HG03442 (cell line): ENCODE data around the gene SH2B2.
A peak's percentile ranks its signal among the peaks of the same experiment; 100 is the strongest.
"Not testable (repeated sequence)": the region's sequence is repeated elsewhere in the genome, so short reads cannot be mapped to it uniquely, and the experiment has no call there.

Experiments
- ATAC-seq: cut with Tn5 transposase; IDR thresholded peaks from one replicate; pipeline ENCODE4 v1.9.1; 2021; ENCODE audit warnings: mild to moderate bottlenecking, moderate library complexity; ENCODE audit not compliant: unreplicated experiment

The SH2B2 gene

DNA sequence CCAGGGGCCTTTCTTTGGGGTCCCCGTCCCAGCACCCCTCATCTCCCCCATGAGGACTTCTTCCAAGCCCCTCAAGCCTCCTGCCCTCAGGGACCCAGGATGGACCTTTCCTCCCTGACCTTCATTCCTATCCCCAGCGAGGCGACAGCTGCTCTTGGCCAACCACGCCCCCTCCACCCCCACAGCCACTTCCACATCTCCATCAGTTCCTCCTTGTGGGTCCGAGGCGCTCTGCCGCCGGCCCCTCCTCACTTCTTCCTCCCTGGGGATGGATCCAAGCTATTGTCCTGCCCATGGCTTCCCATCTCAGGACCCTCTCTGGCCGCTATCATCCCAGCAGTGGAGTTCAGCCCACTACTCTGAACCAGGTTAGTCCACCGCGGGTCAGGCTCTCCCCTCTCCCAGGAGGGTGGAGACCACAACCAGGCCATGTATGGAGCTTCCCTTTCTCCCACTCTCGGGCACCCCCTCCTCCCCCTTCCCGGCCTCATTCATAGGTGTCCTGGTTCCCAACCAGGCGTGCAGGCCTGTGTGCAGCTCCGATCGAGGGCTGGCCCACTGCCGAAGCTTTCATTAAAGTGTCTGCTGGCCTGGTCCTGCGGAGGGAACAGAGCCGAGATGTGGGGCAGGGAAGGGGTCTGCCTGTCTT, 1.7 kb upstream of the SH2B2 start:
- ATAC-seq = no peak

DNA sequence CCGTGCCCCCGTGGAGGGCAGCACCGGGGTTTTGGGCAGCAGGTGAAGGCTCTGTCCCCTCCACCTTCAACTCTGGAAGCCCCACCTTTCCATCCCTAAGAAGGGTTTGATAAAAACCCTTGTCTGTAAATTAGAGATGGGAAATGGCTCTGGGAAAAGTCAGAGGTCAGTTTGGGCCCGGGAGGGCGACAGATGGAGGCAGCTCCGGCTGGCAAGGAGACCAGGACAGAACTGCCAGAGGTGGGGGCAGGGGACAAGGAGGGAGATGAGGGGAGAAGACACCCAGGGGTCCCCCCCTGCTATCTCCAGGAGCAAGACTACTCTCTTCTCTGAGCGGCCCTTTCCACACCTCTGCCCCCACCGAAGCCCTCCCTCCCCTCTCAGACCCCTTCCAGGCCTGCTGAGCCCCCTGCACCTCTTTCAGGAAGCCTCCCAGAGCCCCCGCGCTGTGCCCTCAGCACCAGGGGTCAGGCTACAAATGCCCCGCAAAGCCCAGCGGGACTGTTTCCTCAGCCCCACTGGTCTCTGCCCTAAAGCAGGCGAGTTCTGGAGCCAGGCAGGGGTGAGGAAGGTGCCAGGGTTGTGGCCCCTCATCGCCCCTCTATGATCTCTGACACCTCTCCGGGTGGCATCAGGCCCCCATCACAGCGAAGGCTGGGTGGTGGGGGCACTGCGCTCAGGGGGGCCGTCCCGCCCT, 980 bp upstream of the SH2B2 start:
- no peak for ATAC-seq

DNA sequence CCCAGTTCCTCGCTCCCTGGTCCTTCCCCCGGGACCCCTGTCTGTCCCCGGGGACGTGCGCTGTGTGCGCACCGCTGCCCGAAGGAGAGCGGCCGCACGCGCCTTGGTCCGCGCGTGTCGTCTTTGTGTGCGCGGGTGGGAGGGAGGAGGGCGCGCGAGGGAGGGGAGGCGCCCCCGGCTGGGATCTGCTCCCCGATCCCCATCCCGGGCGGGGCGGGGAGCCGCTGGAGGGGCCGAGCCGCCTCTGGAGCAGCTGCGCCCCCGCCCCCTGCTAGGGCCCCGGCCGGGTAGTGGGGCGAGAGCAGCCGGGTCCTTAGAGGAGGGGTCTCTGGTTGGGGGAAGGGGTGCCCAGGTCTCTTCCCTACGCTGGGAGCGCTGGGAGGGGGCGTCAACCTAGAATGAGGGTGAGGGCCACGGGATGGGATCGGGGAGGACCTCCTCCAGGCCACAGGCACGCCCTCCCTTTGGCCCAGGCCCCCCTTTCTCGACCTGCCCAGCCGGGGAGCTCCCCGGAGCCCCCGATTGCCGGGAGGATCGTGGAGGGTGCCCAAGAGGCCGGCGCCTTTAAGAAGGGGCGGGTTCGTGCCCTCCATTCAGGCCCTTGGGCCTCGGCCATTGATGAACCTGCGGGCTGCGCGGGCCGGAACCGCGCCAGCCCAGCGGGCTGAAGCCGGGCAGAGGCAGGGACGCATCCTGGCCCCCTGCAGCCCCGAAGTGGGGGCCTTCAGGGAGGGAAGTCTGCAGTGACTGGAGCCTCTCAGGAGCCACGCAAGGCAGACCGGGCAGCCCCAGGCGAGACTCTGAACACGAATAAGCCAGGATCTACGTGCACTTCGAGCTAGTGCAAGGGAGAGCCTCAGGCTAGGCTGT, 678 bp downstream of the SH2B2 start:
- no peak for ATAC-seq

DNA sequence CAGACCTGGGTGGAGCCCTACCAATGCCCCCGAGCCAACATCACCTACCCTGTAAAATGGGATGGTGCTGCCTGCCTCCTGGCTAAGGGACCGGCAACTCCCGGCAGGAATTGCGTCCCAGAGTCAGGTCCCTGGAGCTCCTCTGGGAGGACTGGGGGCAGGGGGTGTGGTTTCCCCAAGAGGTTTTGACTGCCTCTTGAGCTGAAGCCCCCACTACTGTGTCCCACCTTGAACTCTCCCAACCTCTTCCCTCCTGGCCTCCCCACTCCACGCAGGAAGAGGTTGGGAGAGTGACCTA, 1.3 kb downstream of the SH2B2 start:
- ATAC-seq = no peak

DNA sequence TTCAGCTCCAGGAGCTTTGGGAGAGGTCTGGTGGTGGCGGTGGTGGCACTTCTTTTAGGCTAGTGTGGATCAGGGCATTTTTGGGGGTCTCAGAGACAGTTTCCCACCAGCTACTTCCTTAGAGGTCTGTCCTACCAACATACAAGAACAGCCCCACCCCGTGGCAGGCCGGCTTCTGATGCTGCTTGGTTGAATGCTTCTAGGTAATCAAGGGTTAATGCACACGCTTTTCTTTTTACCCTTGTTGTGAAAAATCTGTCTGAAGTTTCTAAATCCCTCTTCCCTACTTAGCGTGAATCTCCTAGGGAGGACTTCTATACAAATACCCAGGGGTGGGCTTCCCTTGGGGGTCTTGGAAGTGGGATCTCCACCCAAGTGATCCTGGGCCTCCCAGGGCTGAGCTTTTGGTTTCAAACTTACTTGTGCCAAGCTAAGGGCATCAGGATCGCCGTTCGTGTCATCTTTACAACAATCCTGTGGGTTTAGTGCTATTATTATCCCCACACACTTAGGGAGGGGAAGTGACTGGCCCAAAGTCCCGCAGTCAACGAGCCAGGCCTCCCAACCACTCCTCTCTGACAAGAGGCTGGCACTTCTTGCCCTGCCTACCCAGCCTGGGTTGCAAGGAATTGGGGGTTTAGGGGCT, 1.7 kb downstream of the SH2B2 start:
- ATAC-seq = no peak

DNA sequence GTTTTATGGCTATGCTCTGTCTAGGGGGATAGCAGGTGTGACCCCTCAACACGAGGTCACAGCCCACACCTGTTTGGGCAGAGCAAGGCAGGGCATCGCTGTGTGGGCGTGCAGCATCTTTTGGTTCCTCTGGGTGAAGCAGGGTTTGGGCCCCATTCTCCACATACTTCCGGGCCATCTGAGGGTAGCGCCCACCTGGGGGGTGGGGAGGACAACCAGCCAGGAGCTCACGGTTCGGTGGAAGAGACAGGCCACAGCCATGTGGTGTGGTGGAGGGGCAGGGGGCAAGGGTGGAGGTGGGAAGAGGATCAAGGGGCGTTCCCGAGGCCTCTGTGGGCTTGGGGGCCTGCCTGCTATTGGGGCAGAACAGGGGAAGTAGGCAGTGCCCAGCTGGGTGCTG, 2.4 kb downstream of the SH2B2 start:
- no peak for ATAC-seq

DNA sequence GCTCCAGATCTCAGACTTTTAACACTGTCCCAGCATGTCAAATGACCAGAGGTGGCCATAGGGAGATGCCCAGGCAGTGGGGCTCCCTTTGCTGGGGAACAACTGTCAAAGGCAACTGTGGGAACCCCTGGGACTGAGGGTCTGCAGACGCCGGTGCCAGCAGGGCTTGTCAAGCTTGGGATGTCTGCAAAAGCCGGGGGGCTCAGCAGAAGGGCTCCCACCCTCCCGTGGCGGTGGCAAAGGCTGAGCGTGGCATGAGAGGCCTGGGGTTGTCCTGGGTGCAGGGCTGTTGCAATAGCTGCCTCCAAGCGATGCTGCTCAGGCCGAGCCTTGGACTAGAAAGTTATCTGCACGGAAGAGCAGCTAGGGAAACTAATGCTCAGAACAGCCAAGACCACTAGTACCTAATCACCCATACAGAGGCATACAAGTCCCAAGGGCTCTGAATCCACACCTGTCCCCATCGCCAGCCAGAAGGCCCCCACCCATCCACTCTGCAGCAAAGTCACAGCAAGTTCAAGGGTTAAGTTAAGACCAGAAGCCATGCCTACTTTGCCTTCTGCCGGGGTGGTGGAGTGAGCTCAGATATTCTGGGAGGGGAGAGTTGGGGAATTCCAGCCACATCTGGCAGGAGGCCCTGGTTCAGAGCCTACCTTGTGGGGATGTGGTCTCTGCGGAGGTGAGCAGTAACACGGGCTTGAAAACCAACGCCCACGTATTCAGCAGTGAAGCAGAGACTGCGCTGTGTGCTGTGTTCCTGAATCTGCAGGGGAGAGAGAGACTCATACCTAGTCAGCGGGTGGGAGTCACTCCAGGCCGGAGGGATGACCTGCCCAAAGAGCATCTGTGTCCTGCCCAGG, 4.6 kb downstream of the SH2B2 start:
- ATAC-seq = peak; percentile 49

DNA sequence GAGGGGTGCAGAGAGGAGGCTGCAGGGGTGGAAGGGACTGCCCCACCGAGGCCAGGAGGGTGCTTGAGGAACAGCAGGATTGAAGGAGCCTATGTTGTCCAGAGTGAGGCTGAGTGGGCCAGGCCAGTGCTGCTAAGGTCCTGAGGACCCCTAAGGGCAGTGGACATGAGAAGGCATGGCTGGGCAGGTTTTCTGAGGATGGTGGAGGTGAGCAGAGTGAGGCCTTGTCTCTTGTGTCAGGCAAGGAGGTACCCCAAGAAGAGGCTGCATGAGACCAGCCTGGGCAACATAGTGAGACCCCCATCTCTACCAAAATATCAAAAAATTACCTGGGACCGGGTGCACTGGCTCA, 5.2 kb downstream of the SH2B2 start:
- no peak for ATAC-seq

DNA sequence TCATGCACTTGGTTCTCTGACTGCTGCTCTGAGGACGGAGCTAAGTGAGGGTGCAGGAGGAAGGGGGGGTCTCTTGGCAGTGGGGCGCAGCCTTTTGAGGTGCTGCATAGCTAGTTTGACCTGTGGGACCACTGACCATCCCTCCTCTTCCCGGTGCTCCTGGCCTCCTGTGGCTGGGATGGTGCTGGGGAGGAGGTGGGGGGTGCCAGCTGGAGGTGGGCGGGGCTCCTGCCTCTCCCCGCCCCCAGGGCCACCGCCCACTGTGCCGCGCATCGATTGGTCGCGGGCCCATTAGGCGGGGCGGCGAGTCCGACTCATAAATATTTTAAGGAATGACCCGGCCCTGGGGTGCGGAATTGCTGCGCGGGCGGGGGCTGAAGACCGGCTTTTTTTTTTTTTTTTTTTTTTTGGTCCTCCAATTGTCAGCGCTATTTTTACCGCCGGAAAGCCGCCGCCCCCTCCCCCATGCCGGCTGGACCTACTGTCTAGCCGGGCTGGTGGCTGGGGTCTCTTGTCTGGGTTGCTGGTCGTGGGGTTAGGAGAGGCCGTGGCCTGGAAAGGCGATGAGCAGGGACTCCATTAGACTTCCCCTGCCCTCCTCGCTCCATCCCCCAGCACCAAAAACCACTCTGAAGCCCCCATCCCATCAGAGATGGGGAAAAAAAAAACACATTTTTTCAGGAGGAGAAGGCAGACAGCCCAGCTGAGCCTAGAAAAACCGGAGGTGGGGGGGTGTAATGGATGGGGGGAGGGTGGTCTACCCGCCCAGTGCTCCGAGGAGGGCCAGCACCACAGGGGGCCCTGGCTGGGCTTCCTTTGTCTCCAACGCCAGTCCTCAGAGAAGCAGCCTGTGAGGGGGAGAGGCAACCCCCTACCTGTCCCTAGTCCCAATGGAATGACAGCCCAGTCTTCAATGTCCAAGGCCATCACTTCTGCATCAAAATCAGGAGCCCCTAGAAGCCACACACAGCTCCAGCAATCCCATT, 6.4 kb downstream of the SH2B2 start:
- ATAC-seq = no peak

DNA sequence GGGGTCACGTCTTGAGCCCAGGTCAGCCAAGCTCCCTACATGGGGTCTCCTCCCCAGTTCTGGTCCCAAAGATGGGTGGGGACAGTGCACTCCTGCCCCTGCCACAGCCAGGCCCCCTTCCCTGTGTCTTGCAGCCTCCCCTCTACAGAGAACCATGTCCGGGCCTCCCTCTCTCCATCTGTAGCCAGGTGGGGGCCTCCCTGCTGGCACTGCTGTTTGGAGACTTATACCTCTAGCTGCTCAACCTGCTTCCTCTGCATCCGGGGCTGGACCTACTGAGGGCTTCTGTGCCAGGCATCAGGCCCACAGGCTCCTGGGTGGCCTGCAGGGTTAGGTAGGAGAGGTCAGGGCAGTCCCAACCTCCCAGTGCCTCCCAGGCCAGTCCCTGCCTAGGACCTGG, 7.9 kb downstream of the SH2B2 start:
- ATAC-seq = no peak

DNA sequence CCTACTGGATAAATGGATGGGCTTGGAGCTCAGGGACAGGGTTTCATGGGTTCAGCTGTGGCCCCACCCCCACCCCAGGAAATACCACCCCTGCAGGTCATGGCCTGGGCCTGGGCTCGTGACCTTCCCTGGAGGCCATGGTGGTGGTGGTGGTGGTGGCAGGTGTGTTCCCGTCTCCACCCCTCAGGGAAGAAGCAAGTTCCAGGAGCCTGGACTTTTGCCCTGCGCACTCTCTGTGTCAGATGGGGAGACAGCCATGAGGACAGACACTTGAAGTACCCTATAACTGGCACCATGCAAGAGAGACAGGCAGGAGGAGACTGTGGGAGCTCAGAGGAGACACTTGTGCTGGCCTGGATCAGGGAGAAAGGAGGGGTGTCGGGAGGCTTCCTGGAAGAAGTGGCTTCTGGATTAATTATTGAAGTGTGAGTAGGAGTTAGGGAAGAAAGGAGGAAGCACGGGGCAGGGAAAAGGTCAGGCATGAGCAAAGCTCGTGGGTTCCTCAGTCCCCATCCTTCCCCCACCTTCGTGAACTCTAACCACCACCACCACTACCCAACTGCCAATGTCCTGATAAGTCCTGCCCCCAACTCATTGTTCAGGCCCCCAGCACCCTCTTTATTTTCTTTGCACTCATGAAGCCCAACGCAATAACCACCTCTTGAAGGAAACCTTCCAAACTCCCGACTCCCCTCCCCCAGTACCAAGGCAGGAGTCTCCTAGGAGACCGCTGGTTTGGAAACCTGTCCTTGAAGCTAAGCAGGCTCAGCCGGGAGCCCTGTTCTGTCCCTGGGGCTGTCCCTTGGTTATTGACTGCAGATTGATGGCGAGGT, 8.9 kb downstream of the SH2B2 start:
- no peak for ATAC-seq

DNA sequence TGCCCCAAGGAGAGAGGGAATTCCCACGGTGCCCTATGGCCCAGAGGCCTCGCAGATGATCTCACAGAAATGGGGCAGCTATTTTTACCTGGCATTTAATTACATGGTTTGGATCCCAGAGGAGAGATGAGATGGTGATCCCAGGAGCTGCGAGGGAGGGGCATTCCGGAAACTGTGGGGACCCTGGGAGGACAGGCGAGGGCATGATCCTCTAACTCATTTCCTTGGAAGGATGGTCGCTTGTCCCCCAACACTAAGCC, 9.4 kb downstream of the SH2B2 start:
- ATAC-seq = no peak

DNA sequence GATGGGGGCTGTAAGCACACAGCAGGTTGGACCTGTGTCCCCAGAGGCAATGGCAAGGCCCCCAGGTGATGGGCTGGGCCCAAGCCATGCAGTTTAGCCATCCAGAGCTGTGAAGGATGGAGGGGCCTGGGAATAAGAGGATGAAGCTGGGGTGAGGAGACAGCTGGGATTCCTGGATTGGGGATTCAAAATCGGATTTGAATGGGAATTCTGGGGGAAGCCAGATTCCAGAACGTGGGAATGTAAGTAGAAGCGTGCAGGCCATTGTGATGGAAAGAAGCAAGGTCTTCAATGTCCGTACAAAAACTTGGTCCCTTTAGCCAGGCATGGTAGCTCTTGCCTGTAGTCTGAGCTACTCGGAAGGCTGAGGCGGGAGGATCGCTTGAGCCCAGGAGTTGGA, 9.8 kb downstream of the SH2B2 start:
- ATAC-seq = no peak

DNA sequence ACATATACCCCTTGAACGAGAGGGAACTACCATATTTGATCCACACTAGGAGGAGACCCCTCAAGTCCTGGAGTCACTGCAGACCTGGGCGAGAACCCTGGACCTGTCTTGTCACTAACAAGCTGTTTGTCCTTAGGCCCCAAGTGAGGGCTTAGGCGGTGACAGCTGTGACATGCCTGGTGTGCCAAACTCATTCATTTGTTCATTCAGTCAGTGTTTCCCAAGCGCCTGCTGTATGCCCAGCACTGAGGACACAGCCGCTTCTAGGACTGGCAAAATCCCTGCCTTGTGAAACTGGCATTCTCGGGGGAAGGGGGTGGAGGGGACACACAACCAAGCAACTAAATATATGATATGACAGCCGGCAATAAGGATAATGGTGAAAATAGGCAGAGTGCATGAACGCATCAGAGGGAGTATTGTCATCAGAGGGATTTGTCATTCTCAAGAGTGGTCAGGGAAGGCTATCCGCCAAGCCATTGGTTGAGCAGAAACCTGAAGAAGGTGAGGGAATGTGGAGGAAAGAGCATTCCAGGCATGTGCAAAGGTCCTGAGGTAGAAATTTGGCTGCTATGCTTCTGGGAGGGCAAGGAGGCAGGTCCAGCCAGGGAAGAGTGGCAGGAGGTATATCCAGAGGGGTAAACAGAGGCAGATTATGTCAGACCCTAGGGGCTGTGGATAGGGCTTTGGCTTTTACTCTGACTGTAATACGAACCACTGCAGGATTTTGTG, 11.0 kb downstream of the SH2B2 start:
- ATAC-seq = no peak

DNA sequence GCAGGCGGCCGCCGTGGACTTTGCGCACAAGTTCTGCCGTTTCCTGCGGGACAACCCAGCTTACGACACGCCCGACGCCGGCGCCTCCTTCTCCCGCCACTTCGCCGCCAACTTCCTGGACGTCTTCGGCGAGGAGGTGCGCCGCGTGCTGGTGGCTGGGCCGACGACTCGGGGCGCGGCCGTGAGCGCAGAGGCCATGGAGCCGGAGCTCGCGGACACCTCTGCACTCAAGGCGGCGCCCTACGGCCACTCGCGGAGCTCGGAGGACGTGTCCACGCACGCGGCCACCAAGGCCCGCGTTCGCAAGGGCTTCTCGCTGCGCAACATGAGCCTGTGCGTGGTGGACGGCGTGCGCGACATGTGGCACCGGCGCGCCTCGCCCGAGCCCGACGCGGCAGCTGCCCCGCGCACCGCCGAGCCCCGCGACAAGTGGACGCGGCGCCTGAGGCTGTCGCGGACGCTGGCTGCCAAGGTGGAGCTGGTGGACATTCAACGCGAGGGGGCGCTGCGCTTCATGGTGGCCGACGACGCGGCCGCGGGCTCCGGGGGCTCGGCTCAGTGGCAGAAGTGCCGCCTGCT, 14.1 kb downstream of the SH2B2 start:
- no peak for ATAC-seq

DNA sequence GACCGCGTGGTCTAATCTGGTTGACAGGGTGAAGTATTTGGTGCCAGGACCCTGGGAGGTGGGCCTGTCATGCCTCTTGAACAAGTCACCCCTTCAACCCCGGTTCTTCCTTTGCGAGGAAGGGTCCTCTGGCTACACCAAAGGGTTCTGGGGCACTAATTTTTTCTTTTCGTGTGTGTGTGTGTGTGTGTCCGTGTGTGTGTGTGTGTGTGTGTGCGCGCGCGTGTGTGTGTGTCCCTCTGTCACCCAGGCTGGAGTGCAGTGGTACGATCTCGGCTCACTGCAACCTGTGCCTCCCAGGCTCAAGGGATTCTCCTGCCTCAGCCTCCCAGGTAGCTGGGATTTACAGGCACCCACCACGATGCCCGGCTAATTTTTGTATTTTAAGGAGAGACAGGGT, 14.7 kb downstream of the SH2B2 start:
- not testable (repeated sequence) for ATAC-seq

DNA sequence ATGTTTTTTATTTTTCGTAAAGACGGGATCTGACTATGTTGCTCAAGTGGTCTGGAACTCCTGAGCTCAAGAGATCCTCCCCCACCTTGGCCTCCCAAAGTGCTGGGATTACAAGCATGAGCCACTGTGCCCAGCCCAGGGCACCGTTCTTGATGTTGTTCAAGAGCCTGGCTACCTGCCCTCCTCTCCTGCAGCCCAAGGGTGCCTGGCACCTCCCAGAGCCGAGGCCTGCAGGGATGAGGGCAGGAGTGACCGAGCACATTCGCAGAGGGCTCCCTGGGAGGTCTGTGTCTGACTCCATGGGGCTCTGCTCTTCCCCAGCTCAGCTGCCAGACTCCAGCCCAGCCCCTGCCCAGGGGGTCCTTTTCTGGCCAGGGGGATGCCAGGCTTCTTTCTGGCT, 15.4 kb downstream of the SH2B2 start:
- ATAC-seq = no peak
